NK-92 (cell line): ENCODE measurements around the gene ALX3.

Source experiments
- DNase-seq: peaks from one replicate; lab custom pipeline; 2025; ENCODE audit not compliant: unreplicated experiment; lab: John Stamatoyannopoulos, UW

Gene ALX3

DNA sequence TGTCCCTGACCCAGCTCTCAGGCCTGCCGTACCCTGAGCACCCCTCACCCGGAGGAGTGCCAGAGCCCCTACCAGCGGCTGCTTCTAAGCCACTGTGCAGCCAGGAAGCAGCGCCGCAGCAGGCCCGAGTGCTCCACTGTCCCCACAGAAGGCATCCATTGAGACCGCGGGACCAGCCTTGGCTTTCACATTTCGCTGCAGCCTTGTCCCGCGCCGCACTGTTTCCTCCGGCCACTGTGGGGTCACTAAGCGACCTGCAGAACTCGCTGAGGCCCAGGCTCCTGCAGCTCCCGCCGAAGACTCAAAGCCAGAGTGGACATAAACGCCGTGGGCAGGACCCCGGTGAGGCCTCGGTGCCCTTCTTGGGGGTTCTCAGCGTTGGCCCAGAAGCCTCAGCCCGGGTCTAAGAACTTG, 3.0 kb downstream of the ALX3 start:
- DNase-seq: no peak

DNA sequence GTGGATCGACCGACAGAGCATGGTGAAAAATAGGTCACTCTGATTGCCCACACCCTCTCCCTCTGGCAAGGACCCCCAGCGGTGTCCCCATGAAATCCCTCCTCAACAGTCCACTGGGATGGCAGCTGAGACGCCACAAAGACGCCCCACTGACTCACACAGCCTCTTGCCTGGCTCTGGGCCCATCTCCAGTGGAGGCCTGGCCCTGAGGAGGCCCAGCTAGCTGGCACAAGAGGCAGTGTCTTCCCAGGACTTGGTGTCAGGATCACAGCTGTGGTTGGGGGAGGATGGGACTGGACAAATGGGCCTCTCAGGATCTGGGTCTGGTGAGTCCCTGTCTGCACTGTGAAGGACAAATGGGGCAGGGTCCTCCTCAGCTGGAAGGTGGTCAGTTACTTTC, 4.6 kb downstream of the ALX3 start:
- no peak for DNase-seq

DNA sequence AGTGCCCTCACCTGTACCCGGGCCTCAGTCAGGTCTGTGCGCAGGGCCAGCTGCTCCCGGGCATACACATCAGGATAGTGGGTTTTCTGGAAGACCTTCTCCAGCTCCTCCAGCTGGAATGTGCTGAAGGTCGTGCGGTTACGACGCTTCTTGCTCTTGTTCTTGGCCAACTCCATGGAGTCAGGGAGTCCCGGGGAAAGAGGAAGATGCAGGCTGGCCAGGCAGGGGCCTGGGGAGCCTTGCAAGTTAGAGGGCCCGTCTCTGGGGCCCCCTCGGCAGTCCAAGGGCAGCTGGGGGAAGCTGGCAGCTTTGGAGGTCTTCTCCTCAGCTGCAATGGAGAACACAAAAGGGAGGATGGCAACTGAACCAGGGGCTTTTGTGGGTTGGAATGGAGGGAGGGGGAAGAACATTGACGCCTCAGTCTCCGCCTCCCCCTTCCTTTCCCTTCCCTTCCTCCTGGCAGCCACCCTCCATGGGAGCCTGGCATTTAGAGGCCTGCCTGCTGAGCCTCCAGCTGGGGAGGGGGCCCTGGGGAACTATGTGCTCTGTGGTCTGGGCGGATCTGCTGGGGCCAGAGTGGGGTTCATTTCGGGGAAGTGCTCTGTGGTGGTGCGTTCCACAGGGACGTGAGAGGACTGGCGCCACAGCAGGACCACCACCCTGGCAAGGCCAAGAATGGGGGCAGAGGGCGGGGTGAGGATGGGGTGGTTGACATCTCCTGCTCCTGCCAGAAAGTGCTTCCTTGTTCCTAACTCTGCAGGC, 5.7 kb downstream of the ALX3 start:
- no peak for DNase-seq

DNA sequence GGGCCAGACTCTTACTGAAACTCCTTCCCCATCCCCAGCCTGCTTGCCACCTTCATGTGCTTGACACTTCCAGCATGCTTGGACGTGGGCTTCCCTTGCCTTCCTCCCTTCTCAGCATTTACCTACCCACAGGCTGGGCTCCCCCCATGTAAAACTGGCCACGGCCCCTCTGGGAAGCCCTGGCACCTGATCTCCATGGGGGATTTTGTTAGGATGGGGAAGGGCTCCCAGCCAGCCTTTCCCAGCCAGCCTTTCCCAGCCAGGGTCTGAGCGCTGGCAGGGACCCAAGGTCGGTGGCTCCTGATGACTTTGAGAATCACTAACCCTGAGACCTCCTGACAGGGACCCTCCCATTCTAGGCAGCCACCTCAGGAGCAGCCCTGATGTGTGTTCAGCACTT, 6.7 kb downstream of the ALX3 start:
- no peak for DNase-seq

DNA sequence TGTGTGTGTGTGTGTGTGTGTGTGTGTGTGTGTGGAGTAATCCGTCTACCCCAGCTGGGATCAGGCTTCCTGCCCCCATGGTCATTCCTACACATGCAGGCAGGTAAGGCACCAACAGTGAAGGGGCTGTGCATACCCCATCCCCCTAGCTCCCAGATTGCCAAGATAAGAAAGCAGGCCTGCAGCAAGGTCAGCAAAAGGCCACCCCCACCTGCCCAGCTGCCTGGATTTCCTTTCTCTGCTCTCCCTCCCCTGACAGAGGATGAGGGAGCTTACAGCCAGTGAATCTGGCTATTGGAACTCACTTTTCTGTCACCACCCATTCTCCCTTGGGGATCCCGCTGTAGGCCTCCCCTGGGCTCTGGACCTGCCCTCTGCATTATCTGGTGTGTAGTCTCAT, 7.9 kb downstream of the ALX3 start:
- no peak for DNase-seq

DNA sequence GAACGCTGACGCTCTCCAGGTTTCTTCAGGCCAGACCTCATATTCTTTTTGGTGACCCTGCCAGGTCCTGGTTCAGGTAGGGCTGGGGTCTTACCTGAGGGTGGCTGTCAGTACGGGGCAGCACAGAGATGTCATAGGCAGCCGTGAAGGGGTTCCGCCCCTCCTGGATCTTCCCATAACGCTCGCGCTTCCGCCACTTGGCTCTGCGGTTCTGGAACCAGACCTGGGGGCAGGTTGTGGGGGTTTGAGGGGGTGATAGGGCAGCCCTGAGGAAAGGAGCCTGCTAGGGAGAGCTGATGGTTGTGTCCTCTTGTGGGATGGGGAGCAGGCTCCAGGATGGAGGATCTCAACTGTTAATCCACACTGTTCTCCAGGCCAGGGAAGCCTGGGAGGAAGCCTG, 9.1 kb downstream of the ALX3 start:
- DNase-seq: no peak

DNA sequence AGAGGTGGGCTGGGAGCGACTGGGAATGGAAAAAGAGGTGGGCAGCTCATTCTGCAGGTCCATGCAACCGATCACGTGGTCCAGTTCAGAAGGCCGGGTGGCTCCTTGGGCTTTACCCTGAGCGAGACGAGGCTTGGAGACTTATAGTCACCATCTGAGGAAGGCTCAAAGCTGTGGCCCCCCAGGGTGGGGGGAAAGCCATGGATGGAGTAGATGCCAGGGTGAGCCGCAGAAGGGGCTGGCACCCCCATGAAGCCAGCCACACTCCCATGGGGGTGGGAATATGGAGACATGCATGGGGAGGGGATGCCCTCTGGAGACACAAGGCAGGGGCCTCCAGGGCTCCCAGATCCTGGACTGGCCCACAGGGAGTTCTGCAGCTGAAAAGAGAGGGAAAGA, 9.8 kb downstream of the ALX3 start:
- DNase-seq: no peak

DNA sequence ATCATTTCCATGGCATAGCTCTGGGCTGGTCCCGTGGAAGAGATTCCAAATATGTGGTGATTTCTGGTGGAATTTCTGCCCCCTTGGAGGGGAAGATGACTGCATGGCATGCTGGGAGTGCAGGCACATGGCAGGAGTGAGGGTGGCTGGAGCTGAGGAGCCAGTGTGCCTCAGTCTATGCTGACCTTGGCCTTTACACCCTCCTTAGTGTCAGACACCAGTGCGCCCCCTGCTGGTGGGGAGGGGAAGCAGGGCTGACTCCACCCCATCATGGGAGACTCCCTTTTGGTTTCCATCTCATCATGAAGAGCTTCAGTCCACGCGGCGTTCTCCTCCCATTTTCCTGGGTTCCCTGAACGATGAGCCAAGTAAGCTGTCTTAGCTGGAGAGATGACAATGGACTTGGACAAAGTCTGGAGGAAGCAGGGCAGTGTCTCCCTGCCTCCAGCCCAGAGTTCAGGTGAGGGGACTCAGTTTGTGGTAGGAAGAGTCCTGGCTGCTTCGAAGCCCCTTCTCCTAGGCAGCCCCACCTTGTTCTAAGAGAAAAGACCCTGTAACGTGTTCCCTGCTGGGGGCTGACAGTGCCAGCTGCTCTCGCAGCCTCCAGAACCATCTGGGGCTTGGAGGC, 10.3 kb downstream of the ALX3 start:
- no peak for DNase-seq

DNA sequence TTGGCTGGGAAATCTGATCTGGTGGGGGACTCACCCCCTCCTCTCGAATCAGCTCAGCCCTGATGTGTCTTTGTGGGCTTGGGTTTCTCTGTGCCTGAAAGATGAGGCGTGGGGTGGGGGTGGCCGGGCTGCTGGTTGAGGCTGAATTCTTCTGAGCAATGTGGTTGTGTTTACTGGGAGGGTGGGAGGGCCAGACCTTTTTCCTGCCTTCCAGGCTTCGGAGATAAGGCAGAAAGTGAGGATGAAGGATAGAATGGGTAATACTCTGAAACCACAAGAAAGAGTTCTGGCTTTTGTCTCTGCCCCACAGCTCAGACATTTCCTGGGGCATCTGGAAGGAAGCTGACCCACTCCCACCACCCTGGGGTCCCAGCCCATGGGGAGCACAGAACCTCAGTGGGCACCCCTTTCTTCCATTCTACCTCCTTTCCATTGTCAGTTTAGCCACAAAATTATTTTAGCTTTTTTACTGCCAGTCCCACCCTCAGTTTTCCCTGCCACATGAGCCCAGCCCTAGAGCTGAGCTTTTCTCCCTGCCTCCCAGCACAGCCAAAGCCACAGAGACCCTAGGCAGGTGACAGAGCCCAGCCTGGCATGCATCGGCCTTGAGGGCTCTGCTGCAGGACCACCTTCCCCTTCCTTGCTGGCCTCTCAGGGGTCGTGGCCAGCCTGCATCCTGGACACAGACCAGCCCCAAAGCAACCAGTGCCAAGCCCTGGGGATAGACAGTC, 11.2 kb downstream of the ALX3 start:
- DNase-seq: no peak

DNA sequence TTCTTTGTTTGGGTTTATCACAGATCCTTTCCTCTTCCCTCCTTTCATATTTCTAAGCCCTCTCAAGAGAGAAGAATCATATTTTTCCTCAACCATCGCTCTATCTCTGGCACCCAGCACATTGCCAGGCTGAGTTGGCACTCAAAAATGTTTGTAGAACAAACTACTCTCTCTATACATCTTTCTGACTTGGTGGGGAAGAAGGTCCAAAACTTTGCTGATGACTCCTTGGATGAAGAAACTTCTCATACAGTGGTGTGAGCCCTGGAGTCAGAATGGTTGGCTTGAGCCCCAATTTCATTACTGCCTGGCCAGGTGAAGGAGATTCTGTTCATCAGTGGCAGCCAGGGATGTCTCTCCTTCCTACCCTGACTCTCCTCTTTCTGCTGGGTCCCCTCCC, 11.9 kb downstream of the ALX3 start:
- no peak for DNase-seq

DNA sequence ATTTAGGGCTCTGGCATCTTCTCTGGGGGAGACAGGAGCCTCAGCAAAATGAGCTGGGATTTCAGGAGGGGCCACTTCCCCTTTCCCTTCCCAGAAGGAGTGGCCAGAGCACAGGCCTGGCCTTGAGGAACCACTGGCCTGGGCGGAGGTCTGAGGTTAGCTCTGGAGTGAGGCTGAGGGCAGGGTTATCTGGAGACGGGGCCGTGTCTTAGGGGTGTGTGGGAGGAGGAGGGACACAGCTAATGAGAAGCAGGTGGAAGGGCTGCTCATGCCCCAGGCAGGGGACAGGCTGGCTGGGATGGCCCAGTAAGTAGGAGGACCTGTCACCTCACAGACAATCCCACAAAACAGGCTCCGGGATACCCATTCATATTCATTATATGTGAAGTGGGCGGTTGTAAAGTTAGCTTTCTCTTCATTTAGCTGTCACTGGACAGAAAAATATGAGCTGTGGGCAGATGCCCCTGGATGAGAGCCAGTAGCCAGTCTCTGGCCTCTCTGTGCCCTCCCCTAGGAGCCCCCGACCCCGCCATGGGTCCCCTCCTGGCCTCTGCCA, 12.4 kb downstream of the ALX3 start:
- DNase-seq: no peak

DNA sequence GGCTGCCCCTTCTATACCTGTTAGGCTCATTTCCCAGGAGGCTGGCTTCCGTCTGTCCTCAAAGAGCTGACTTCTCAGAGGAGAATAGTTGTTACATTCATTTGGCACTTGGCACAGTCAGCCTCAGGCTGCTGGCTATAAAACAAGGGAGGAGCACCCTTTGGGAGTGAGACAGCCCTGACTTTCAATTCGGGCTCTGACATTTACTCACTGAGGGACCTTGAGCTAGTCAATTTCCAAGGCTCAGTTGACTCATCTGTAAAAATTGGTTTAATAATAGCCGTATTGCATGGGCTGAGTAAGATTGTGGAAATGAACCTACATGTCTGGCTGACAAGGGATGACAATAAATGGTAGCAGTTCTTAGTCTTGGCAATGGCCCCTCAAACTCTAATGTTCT, 13.7 kb downstream of the ALX3 start:
- DNase-seq: no peak

DNA sequence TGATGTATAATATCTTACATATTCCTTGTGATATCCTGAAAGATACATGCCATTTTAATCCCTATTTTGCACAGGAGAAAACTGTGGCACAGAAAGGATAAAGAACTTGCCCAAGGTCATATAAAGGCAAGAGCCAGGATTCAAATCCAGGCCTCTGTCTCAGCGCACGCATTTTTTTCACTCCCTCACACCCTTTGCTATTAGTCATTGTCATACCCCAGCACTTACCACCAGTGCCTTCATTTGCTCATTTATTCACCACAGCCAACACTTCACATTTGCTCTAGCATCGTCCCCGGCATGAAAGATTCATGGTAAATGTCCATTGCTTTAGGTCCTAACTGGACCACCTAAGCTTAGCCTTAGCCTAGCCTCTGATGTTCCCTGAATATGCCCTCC, 14.2 kb downstream of the ALX3 start:
- DNase-seq: no peak

DNA sequence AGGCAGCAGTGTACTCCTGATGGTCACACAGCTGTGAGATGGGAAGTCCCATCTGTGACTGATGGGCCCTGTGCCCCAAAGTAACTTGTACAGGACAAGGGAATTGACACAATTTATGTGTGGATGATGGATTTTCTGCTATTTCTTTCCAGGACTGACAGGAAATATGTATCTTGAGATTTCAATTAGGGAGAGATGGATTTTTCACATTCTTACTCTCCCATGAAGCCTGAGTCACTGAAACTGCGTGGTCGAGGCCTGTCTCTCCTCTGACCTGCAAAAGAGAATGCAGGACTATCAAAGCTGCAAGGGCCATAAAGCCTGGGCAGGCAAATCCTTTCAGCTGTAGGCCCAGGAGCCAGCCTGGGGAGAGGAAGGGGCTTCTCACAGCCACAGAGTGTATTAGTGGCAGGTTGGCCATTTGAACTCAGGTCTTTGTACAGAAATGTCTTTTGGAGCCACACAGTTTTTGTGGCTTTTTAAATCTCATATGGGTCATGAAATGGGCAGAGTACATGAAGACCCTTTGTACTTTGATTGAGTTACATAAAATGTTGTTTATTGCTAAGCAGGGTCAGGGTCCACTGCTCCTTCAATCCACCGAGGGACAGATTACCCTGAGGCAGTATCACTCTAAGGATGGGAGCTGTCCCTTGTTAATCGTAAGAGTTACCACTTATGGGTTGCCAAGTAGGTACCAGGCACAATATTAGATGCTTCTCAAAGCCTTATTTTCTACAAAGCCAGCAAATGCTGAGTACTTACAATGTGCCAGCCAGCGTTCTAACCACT, 14.8 kb downstream of the ALX3 start:
- DNase-seq: no peak

DNA sequence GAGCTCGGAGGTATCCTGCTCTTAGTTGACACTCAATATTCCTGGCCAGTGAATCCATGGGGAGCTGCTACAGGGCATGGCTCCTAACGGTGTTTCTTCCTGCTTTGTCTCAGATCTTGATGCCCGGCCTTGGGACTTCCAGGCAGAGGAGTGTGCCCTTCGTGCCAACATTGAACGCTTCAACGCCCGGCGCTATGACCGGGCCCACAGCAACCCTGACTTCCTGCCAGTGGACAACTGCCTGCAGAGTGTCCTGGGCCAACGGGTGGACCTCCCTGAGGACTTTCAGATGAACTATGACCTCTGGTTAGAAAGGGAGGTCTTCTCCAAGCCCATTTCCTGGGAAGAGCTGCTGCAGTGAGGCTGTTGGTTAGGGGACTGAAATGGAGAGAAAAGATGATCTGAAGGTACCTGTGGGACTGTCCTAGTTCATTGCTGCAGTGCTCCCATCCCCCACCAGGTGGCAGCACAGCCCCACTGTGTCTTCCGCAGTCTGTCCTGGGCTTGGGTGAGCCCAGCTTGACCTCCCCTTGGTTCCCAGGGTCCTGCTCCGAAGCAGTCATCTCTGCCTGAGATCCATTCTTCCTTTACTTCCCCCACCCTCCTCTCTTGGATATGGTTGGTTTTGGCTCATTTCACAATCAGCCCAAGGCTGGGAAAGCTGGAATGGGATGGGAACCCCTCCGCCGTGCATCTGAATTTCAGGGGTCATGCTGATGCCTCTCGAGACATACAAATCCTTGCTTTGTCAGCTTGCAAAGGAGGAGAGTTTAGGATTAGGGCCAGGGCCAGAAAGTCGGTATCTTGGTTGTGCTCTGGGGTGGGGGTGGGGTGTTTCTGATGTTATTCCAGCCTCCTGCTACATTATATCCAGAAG, 16.7 kb downstream of the ALX3 start:
- no peak for DNase-seq

DNA sequence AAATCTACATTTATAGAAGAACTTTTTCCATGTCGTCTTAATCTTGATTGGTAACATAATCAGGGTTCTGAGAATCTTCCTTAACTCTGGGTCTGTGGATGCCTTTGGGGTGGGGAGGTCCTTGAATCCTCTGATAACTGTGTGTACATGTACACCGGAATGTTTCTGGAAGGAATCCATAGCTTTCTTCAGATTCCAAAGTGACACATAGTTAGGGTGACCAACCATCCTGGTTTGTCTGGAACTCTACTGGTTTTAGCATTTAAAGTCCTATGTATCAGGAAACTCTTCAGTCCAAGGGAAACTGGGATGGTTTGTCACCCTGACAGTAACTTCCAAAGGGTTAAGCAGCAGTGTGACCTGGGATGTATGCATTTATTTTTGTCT, 19.2 kb downstream of the ALX3 start:
- no peak for DNase-seq

DNA sequence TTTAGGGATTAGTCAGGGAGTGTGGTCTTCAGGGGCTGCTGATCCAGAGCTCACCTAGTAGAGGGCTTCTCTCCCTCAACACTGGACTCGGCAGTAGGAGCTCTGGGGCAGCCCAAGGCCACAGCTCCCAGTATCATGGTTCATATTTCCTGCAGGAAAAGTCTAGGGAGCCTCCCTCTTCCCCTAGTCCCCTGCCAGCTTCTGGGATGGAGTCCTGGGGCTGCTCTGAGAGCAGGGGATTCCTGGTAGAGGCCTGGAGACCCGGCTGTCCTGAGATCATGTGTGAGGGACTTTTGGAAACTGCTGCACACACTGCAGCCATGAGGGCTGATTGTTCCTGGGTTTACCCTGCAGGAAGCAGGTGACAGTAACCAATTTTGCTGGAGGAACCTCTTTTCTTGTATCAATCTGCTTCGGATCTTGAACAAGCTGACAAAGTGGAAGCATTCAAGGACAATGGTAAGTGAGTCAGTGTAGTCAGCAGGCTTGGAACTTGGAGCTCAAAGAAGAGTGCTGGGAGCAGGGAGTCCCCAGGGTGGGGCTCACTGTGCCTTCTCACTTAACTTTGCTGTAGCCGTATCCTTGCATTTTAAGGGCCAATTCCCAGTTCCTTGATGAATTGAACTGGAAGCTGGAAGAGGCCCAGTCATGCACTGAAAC, 19.7 kb downstream of the ALX3 start:
- no peak for DNase-seq

DNA sequence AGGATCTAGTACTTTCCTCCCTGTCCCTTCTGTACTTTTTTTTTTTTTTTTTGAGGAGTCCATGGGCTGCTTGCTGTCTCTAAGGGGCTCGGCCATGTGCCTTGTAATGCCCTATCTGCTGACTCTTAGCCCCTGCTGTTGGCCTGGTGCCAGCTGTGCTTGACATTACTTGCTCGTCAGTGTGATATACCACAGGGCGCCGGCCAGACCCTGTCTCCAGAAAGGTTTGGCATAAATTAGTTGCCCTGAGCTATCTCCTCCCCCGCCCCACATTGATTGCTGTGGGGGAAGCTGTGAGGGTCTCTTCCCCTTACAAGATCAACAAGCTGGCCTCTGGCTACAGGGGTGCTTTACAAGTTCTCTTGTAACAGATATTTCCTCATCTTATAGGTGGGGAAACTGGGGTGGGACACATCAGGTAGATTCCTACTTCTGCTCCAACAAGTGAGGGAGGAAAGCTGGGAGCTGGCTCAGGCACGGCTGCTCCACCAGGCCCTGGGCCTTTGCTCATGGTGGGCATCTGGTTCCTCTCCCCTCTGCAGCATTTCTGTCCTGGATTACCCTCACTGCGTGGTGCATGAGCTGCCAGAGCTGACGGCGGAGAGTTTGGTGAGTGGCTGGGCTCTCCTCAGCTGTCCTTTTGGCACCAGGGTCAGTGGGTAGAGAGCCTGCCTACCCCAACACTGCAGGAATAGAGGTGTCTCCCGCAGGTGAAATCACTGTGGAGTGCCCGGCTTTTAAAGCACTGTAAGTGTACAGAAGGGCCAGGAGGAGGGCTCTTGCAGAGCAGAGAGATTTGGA, 20.5 kb downstream of the ALX3 start:
- no peak for DNase-seq
